Sigmoid colon (tissue), 7 donors: ENCODE data around the gene ZPR1. TPM values are rescaled to one million over a fixed set of nuclear protein-coding genes. Genes with fewer than 3 reads are reported as not detected.
"Not testable (repeated sequence)": the region's sequence is repeated elsewhere in the genome, so short reads cannot be mapped to it uniquely, and the experiment has no call there.

Source experiments
- DNase-seq: peaks from one replicate; pipeline ENCODE4 v3.0.0-alpha.2; 2019
- H3K27ac ChIP-seq, 4 donors: fragments of 200-600 bp; sonication (generic); one replicate each; pipeline ENCODE4 v1.5.1; 2016 to 2019; ENCODE audit warnings: mild to moderate bottlenecking in 1 of 4
- H3K27me3 ChIP-seq, 3 donors: fragments of 200-600 bp; sonication (generic); one replicate each; pipeline ENCODE4 v1.5.1; 2019; ENCODE audit warnings: mild to moderate bottlenecking in 1 of 3
- H3K36me3 ChIP-seq, 4 donors: fragments of 200-600 bp; sonication (generic); one replicate each; pipeline ENCODE4 v1.5.1; 2016 to 2019
- H3K4me1 ChIP-seq, 4 donors: fragments of 200-600 bp; sonication (generic); one replicate each; pipeline ENCODE4 v1.5.1; 2017 to 2019
- H3K4me3 ChIP-seq, 4 donors: fragments of 200-600 bp; sonication (generic); one replicate each; pipeline ENCODE4 v1.5.1; 2017 to 2019; ENCODE audit warnings: mild to moderate bottlenecking in 2 of 4, moderate library complexity in 1 of 4
- H3K9me3 ChIP-seq, 4 donors: fragments of 200-600 bp in 3 of 4; sonication (generic) in 3 of 4; one replicate each; pipeline versions ENCODE4 v1.5.1 to v1.6.1; 2013 to 2019
- CTCF ChIP-seq, 4 experiments: fragments of 450-650 bp in 3 of 4; fragments of 200-600 bp in 1 of 4; IDR thresholded peaks; one replicate each; pipeline ENCODE4 v1.5.1; 2016 to 2019; ENCODE audit warnings: antibody characterized with exemption in 4 of 4, mild to moderate bottlenecking in 3 of 4, moderate library complexity in 2 of 4
- EP300 ChIP-seq, 4 donors: sonication (generic); formaldehyde crosslinking; IDR thresholded peaks; one replicate each; pipeline ENCODE4 v1.6.1; 2017; ENCODE audit warnings: antibody characterized with exemption in 4 of 4
- POLR2A ChIP-seq, 2 donors: fragments of 450-650 bp; IDR thresholded peaks; one replicate each; pipeline ENCODE4 v1.6.1; 2016; ENCODE audit warnings: antibody characterized with exemption in 2 of 2, mild to moderate bottlenecking in 2 of 2, moderate library complexity in 2 of 2
- POLR2AphosphoS5 ChIP-seq, 4 donors: sonication (generic); formaldehyde crosslinking; IDR thresholded peaks; one replicate each; pipeline ENCODE4 v1.6.1; 2017; ENCODE audit warnings: antibody characterized with exemption in 4 of 4
- WGBS, 2 donors: extraction: QIAGEN DNeasy Blood & Tissue Kit; methylation state at CpG; one replicate each; pipeline ENCODE4 v1.1.7; 2013; 5-methylcytosine and 5-hydroxymethylcytosine counted together
- intact Hi-C: fragments of 100-400 bp; cut with DNase I; formaldehyde crosslinking; loops from one replicate; pipeline ENCODE4 v1.15.1; 2023
- polyA plus RNA-seq, 3 donors: library from polyadenylated mRNA; stranded (reverse); fragments of 200-250 nt; gene quantifications; one replicate each; pipeline ENCODE4 v1.2.3, GENCODE V29; 2013
- total RNA-seq, 4 donors: library from RNA; depleted of rRNA; stranded (reverse); fragments of >200 nt; gene quantifications; one replicate each; pipeline ENCODE4 v1.1.0, GENCODE V29; 2016
- donor health status: healthy with polysubstance abuse.
- donor health status: Bipolar disorder and iron deficiency.
- donor health status: healthy.

ZPR1 gene
- total and polyA plus RNA-seq, 7 donors: 14.7 to 28.6 (median 17.3) TPM

- intact Hi-C loops: no loop called here
- Histone ChIP-seq H3K27me3 (no peaks in the 10 kb centered on the region), H3K4me1 (peaks cover 0 to 25% (median 18%) of the 10 kb centered on the region in 4 donors), H3K36me3 (peaks cover 0 to 41% (median 11%) of the 10 kb centered on the region in 4 donors), H3K4me3 (peak within 1 kb of the TSS; percentile 63 to 88 (median 72)), H3K27ac (peak within 1 kb of the TSS; percentile 85 to 93 (median 89)), H3K9me3 (no peaks in the 10 kb centered on the region)
- WGBS, 2 donors: 0% methylated on average over 73 of the region's 73 CpGs
- peak; percentile 95 for DNase-seq
- peak; percentile 47 to 58 for TF ChIP-seq POLR2A (IDR thresholded peaks at IDR 0.05)
- TF ChIP-seq EP300 (IDR thresholded peaks at IDR 0.05): peak in 1 of 4 donors; percentile 61
- TF ChIP-seq CTCF (IDR thresholded peaks at IDR 0.05): no peak
- TF ChIP-seq POLR2AphosphoS5 (IDR thresholded peaks at IDR 0.05): peak; percentile 72 to 89 (median 86)
Measured at GRCh38 chr11:116772443-116773202, 15.2 kb downstream of the ZPR1 start, which contains the start of gene BUD13. BUD13 (minus strand) TSS chr11:116772987; CDS start chr11:116772964, 23 bp downstream.

- H3K36me3 ChIP-seq: peaks cover 0 to 35% (median 9%) of the 10 kb centered on the region in 4 donors
- intact Hi-C loops: no loop called here
- no peak for TF ChIP-seq POLR2AphosphoS5 (IDR thresholded peaks at IDR 0.05)
- TF ChIP-seq POLR2A (IDR thresholded peaks at IDR 0.05): no peak
- TF ChIP-seq CTCF (IDR thresholded peaks at IDR 0.05): no peak
- no peak for TF ChIP-seq EP300 (IDR thresholded peaks at IDR 0.05)
- no peaks in the 10 kb centered on the region for H3K27me3 ChIP-seq
- no peaks in the 10 kb centered on the region for H3K9me3 ChIP-seq
- peak overlapping the region; percentile 63 to 88 (median 72) for H3K4me3 ChIP-seq
- 2 to 8% methylated on average over 2 of the region's 2 CpGs for WGBS, 2 donors
- peak overlapping the region; percentile 85 to 93 (median 89) for H3K27ac ChIP-seq
- H3K4me1 ChIP-seq: peaks cover 0 to 25% (median 18%) of the 10 kb centered on the region in 4 donors
- DNase-seq: no peak
Measured at GRCh38 chr11:116771935-116772334, 15.9 kb downstream of the ZPR1 start.

GRCh38 chr11:116762132-116762531 is 25.7 kb downstream of the ZPR1 start:
- 88 to 90% methylated on average over 2 of the region's 2 CpGs for WGBS, 2 donors
- intact Hi-C loops: no loop called here
- no peak overlapping the region for H3K4me3 ChIP-seq

GRCh38 chr11:116756044-116756443 is 31.8 kb downstream of the ZPR1 start:
- WGBS, 2 donors: 79 to 84% methylated on average over 8 of the region's 8 CpGs
- peaks cover 0 to 99% (median 41%) of the 10 kb centered on the region in 4 donors for H3K36me3 ChIP-seq

More at GRCh38 chr11:116762132-116762531, 25.7 kb downstream of the ZPR1 start:
- Histone ChIP-seq H3K9me3 (no peaks in the 10 kb centered on the region), H3K27me3 (no peaks in the 10 kb centered on the region), H3K4me1 (no peaks in the 10 kb centered on the region), H3K27ac (no peak overlapping the region), H3K36me3 (peaks cover 9 to 85% (median 37%) of the 10 kb centered on the region in 4 donors)
- DNase-seq: no peak
- TF ChIP-seq POLR2A (IDR thresholded peaks at IDR 0.05) (no peak), POLR2AphosphoS5 (IDR thresholded peaks at IDR 0.05) (no peak), EP300 (IDR thresholded peaks at IDR 0.05) (no peak), CTCF (IDR thresholded peaks at IDR 0.05) (no peak)

GRCh38 chr11:116750070-116750718 is 37.6 kb downstream of the ZPR1 start:
- no peak overlapping the region for H3K4me3 ChIP-seq
- no peaks in the 10 kb centered on the region for H3K27me3 ChIP-seq
- H3K27ac ChIP-seq: no peak overlapping the region
- H3K9me3 ChIP-seq: no peaks in the 10 kb centered on the region
- 93 to 94% methylated on average over 2 of the region's 2 CpGs for WGBS, 2 donors
- TF ChIP-seq POLR2AphosphoS5 (IDR thresholded peaks at IDR 0.05) (no peak), EP300 (IDR thresholded peaks at IDR 0.05) (no peak), CTCF (IDR thresholded peaks at IDR 0.05) (no peak), POLR2A (IDR thresholded peaks at IDR 0.05) (no peak)
- DNase-seq: no peak
- no peaks in the 10 kb centered on the region for H3K4me1 ChIP-seq
- intact Hi-C loops: no loop called here
- peaks cover 0 to 100% (median 30%) of the 10 kb centered on the region in 4 donors for H3K36me3 ChIP-seq

More at GRCh38 chr11:116756044-116756443, 31.8 kb downstream of the ZPR1 start:
- DNase-seq, H3K4me1 ChIP-seq, H3K4me3 ChIP-seq, intact Hi-C loops, H3K27ac ChIP-seq, H3K27me3 ChIP-seq, H3K9me3 ChIP-seq: not testable (repeated sequence)
